Occipital lobe (tissue), 2 donors: ENCODE data around the gene DTD1. TPM values are rescaled to one million over a fixed set of nuclear protein-coding genes. Genes with fewer than 3 reads are reported as not detected.

Experiments
- DNase-seq: peaks from one replicate; lab custom pipeline; 2025; lab: John Stamatoyannopoulos, UW
- total RNA-seq: library from RNA; depleted of rRNA; stranded (reverse); fragments of >200 nt; gene quantifications from one replicate; pipeline ENCODE4 v1.2.3, GENCODE V29; 2014

DTD1 gene
- total RNA-seq, 1 donor from 2014 or later = 84.2 TPM

DNA sequence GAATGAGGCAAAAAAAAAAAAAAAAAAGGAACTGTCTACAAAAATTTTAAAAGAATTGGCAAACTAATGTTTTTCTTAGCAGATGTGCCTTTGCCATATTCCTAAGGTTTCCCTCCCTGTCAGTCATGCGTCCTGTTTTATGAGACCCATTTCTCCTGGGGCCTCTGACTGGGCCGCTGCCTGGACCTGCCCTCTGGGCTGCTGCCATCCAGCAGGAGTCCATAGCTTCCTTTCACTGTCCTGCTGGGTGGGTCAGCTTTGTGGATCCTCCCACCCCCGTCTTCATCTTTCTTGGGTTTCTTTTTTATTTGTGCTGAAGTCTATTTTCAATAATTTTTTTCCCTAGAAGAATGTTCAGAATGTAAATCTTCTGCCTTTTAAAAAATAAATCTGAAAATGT lies 114.9 kb downstream of the DTD1 start:
- no peak for DNase-seq

DNA sequence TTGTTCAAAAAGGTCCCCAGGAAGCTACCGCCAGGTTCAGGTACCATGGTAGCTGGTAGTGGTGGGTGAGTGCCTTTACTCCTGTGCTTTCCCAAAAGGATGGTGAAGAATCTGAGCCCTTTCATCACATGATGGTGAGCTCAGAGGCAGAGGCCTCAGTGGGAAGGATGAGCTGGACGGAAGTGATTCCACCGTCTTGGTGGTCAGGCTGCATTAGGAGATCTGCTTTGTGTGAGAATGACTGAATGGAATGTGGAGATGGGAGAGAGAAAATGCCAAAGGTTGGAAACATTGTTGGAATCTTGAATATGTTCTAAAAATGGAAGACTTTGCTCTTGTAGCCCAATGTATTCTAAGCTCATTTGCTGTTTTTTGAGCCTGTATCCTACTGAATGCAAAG lies 117.6 kb downstream of the DTD1 start:
- DNase-seq = no peak

DNA sequence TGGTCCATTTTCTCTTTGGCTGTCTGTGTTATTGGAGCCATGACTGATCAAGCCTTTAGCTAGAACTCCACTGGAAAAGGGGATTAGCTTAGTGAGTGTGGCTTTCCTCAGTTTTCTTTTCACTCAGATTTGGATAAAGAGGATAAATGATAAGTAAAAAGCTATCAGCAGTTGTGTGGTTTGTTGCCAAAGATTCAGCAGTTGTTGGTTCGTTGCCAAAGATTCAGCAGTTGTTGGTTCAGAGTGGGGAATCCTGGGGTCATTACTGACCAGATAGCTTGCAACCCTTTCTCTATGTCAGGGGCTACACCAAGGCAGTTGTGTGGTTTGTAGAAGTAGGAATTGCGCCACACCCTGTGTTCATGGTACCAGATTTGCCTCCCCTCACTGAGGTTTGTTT lies 118.1 kb downstream of the DTD1 start:
- no peak for DNase-seq

DNA sequence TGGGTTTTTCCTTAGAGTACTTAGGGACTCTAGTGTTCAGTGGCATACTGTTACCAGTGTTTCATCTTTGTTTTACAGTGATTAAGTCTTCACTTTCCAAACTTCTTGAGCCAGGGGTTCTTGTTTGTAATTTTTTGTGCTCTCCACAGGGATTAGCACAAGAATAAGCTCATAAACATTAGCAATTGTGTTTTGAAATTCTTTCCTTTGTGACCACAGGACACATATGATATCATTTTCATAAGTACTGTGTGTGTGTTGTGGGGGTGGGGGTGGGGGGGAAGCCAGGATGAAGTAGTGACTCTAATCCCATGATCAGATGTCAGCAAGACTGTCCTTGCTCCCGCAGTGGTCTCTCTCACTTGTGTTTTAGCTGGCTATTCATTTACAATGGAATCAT lies 124.3 kb downstream of the DTD1 start:
- DNase-seq = no peak

DNA sequence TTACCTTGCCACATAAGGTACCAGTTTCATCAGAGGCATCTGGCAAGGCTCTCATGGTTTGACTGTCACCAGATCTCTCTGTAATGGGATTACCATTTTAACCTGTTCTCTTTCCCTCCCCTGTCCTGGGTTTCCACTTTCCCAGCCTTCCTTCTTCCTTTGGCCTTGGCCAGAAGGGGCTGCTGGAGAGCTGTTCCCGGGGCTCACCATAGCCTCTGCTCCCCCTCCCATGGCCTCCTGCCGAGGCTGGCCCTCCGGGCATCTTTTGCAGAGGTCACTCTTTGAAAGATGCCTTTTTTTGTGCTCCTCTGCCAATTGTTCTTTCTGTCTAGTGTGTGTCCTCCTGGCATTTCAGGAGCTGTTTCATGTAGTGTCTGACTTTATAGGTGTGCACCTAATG lies 125.0 kb downstream of the DTD1 start:
- no peak for DNase-seq

DNA sequence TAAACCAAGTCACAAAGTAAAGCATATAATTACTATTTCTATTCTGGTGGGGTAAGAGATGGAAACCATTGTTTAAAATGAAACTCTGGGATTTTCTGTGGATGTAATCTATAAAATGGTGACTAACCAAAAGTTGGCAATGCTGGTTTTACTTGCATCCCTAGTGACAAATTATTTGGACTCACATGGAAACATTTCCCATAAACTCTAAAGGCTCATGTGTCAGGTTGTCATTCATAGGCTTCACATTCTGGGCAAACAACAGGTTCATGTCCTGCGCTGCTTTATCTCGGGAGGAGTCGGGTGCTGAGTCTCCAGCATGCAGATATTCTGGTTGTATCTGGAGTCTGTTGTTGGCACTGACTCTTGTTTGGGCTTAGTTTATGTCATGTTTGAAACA lies 127.7 kb downstream of the DTD1 start:
- DNase-seq = no peak

DNA sequence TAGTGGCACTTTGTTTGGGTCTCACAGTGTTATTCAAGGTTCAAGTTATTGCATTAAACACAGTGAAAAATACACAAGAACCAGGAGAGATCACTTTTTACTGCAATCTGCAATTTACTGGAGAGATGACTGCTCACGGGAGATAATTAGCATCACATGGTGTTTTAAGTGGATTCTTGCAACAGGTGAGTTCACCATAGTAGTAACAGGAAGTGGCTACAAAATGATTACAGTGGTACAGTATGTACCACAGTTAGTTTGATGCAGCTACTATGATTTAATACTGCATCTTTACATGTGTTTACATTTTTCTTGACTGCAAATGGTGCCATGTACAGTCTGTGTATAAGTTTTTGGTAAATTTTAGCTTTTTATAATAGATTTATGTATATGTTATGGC lies 129.2 kb downstream of the DTD1 start:
- DNase-seq = no peak

DNA sequence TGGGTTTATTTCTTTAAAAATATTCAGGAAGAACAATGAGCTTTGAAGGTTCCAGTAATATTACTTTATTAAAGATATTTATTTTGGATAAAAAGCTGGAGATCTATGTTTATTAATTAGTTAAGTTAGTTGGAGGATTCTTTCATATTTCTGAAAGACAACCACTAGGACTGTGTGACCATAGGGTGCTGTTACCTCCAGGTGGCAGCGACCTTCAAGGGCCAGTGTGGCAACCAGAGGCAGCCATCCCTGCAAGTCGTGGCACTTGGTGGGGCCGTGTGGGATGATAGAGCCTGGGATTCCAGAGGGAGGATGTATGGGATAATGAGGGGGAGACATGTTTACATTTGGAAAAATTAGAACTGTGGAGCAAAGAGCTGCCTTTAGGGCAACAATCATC lies 130.3 kb downstream of the DTD1 start:
- DNase-seq = no peak

DNA sequence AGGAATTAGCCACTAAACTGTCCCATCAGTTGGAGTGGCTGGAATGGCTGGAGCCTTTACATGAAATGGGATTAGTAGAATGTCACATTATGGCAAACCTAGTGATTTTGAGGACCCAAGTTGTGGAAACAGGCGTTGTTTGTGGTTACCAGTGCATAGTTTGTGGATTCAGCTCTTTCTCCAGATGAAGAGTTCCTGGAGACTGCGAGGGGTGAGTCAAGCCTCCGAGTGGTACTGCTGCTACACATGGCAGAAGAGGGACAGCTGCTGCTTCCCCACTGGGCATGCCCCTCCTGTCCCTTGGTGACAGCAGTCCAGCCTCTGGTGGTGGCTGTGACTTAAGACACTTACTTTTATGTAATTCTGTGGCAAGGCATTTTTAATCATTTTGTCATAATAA lies 131.6 kb downstream of the DTD1 start:
- no peak for DNase-seq

DNA sequence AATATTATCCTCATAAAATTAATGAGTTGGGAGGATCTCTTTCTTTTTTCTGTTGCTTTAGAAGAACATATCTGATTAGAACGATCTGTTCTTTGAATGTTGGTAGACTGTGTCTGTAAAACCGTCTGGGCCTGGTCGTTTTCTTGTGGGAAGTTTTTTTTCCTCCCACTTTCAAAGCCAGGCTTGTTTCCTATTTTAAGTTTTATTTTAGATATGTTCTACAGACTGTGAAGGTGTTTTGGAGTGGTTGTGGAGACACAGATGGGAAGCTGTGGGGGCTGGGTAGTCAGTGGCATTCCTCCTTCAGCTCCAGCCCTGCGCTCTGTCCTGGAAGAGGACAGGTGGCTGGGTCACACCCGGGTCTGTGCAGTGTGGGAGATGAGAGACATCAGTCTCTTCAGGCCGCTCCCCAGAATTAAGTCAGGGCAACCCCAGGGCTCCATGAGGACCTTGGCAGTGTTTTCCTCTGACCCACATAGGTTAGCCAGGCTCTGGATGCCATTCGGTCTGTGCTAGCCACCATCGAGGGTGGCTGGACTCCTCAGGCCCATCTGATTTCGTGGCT lies 133.8 kb downstream of the DTD1 start:
- no peak for DNase-seq

DNA sequence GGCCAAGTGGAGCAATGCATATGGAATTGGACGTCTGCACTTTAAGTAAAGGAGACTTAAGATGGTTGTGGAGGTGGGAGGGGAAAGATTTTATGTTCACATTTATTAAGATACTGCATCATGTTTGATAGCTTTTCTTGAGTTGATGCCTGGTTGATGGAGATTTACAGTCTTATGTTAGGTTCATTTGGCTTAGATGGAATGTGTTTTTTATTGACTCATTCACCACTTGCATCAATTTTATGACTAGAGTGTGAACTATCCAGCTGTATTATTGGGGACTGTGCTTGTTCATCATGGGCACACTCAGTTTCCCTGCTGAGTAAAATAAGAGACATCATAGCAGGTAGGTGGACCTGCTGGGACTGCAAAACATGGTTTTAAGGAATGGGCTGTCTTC lies 134.5 kb downstream of the DTD1 start:
- DNase-seq = no peak

DNA sequence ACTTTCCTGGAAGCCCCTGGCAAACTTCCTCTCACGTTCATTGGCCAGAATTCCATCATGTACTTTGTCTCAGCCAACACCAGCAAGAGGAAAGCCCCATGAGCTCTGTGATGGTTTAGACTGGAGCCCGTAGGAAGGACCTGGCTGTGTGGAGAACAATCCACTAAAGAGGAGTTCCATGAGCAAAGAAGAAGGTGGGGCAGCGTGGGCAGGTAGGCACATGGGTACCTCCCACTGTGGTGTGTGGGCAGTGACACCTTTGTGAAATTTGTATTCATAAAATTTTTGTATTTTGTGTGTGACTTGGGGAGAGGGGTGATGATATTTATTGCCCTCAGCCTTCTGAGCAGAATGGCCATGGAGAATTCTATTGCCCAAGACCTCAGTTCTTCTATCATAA lies 136.2 kb downstream of the DTD1 start:
- DNase-seq = no peak

DNA sequence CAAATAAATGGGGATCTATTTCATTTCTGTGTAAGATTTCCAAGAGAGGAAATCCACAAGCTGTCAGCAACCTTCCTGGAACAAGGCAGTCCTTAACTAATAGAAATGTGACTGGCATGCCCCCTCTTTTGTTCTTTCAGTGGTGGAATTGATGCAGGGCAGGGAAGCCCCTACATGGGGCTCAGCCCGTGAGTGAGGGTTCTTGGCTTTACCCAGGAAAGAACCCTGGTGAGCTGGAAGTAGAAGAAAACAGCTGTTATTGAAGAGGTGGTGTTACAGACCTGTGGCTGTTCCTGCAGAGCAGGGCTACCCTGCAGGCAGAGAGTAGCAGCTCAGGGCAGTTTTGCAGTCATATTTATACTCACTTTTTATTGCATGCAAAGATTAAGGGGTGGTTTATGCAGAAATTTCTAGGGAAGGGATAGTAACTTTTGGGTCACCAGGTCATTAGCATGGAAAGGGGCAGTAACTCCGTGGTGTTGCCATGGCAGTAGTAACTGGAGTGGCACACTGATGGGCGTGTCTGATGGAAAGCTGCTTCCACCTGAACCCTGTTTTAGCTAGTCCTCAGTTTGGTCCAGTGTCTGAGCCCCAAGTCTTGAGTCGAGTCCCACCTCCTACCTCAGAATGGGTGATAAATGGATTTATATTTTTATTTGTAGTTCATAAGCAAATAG lies 137.1 kb downstream of the DTD1 start:
- DNase-seq = no peak

DNA sequence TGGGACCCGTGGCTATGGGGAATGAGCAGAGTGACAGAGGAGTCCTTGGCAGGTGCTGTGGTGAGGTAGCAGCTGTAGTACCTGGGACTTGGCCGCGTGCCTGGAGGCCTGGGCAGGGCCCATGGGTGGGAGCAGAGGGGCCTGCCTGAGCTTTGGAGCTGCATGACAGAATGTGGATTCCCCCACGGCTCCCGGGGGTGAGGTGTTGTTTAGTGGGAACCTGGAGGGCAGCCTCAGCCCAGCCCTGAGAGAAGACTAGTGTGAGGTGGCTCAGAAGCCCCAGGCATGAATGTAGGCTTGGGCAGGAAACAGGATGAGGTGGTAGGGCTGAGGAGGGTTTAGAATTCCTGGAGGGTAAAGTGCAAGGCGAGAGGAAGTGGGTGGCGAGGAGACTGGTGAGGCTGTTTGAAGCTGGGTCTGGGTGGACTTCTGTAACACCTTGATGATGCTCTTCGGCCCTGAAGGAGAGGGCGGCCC lies 139.2 kb downstream of the DTD1 start:
- no peak for DNase-seq

DNA sequence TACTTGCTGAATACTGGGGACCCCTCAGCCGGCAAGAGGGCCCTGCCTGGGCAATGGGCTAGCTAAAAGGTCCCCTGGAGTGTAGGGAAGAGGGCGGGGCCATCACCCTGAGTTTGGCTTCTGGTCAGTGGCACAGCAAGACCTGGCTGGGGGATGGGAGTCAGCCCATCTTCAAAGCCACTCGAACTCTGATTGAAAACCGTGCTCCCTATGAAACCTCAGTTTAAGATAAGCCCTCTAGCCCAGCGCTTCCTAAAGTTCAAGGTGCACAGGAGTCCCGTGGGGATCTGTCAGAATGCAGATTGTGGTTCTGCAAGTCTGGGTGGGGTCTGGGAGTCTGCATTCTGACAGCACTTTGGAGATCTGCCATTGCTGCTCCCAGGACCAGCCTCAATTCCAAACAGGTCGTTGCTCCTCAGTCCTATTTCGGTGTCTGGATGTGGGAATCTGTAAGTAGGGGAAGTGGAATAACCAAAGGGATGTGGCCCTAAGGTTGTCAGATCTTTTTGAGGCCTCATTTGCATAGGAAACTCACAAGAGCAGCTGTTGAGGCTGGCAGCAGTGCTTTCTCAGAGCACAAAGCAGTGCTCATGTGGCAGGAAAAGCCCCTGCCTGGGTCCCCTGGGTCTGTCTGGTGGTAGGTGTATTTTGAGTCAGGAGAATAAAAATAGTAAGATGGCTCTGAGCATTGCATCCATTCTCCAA lies 140.5 kb downstream of the DTD1 start:
- DNase-seq = no peak

DNA sequence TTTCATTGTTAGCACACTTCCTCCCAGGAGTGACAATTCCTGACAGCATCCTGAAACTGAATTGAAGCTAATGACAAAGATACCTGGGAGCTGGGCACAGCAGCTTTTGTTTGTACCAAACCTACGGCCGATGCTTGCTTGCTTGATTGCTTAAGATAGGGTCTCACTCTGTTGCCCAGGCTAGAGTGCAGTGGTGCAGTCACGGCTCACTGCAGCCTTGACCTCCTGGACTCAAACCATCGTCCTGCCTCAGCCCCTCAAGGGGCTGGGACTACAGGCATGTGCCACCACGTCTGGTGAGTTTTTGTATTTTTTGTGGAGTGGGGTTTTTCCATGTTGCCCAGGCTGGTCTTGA lies 141.0 kb downstream of the DTD1 start:
- no peak for DNase-seq

DNA sequence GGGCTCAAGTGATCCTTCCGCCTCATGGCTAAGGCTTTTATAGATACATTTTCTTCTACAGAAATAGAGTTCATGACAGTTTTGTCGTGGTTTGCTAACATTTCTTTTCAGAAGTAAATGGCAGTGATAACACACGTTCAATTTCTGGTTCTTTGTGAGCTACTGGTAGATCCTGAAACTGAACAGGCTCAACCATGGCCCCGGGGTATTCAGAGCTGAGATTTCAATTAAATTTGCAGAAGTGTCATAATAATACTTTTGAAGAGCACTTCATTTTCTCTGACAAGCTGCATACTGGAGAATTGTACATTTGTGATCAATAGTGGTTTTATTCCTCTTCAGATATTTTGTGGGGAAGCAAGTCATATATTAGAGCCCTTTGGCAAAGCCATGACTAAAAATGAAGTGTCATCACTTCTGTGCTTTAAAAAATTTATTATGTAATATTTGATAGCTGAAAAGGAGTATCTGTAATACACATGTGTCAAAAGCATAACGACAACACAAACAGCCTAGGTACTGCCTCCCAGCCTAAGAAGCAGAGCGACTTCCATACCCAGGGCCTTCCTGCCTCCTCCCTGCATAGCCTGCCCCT lies 141.5 kb downstream of the DTD1 start:
- no peak for DNase-seq

DNA sequence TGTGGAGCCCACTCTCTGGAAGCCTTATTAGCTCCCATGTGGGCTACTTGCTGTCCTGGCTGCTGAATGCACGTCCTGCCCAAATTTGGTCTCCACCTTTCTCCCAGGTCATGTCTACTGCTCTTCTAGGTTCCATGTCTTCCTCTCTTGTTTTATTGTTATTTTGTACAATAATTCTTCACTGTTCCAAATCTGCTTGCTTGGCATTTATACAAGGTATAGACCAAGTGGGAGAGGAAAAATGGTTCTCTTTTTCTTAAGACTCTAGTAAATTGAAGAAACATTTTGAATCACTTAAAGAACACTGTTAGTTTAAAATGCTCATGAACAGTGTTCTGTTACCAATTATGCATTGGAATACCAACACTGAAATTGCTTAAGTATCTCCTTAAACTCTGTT lies 144.1 kb downstream of the DTD1 start:
- DNase-seq = no peak

DNA sequence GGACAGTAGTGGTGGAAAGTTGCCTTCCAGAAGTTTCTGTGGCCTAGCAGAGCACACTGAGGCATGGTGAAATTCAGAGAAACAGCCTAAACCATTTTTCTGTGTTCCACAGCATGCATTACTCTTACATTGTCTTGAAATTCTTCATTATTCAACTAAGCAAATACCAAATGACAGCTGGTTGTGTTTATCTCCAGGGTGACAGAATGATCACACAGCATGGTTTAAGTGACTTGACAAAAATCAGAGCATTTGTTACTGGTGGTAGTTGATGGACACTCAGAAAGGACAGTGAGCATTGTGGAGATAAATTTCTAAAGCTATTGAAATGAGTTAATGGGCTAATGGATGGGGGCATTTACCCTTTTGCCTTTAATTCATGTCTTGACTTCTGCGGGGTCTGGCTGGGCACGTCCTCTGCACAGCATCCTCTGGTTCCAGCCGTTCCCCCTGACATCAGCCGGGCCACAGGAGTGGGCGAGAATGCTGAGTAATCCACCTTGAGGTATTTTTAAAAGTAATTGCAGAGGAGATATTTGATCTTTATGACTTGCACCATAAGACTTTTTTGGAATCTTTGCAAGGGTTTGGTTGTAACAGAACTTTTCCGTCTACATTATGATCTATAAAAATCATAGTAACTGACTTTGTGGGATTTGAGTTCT lies 146.8 kb downstream of the DTD1 start:
- DNase-seq = no peak

DNA sequence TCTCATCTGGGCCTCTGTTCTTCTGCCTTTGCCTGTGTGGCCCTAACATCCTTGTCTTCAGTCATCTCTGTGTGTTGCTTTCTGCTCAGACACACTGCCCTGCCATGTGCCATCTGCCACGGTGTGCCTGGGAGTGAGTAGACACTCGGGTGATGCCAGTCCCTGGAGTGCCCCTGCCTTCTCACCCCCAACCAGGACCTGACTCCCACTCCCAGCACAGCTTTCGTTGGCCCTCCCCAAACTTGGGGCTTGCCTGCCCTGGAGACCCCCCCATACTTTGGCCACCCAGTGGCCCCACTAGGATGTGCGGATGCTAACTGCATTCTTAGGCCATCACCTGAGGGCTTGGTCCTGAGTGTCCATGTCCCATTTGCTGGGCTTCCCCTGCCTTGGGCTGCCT lies 149.3 kb downstream of the DTD1 start:
- DNase-seq = no peak

DNA sequence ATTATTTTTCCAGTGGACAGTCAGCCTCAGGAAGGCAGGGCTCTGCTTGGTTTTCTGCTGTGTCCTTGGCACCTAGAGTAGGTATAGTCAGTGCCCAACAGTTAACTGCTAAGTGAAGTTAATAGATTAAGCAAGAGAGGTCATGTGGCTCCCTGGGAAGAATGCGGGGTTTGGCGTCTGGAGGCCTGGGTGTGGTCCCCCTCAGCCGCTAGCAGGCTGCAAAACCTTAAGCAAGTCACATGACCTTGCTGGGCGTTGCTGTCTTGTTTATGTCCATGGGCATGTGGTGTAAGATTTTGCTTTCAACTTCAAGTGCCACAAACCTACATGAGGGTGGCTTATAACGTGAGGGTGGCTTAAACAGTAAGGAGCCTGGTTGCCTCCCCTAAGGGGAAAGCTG lies 150.2 kb downstream of the DTD1 start:
- no peak for DNase-seq

DNA sequence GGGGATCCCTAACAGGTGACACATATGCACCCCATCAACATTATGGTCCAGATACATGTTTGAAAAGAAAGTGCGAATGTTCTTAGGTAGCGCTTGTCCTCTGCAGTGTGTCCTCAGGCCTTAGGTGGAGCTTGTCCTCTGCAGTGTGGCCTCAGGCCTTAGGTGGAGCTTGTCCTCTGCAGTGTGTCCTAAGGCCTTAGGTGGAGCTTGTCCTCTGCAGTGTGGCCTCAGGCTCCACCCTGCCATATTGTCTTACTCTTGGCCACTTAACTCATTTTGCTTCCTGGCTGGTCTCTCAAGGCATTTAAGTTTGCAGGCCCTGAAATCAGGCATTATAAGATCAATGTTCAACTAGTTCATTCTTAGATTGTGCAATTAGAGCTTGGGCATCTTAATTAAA lies 151.0 kb downstream of the DTD1 start:
- DNase-seq = no peak
